GM19238 (cell line): Measurements from ENCODE around the gene GRM8.
"Not testable (repeated sequence)": the region's sequence is repeated elsewhere in the genome, so short reads cannot be mapped to it uniquely, and the experiment has no call there.

Experiments
- DNase-seq: peaks from one replicate; pipeline ENCODE4 v3.0.0; 2011; ENCODE audit warnings: low spot score; ENCODE audit not compliant: insufficient read length

The GRM8 gene

GRCh38 chr7:126682176-126682575 is 570.6 kb downstream of the GRM8 start:
- DNase-seq = no peak

GRCh38 chr7:126668762-126669161 is 584.0 kb downstream of the GRM8 start:
- not testable (repeated sequence) for DNase-seq

DNA sequence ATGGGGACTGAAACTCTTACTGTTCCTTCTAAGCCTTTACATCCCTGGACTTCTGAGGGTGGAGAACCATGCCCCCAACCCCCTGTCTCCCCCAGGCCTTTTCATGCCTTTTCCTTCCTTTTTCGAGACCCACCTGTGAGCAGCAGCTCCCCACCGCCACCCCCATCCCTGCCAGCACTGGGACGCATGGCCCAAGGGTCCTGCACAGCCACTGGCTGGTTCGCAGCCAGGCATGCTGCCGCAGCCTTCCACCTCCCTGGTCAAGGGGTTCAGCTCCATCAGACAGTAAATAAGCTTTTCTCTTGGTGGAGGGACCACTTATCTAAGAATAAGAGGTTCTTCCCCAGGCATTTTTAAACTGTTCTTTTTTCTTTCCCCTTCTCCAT is 584.4 kb downstream of the GRM8 start:
- DNase-seq = no peak

DNA sequence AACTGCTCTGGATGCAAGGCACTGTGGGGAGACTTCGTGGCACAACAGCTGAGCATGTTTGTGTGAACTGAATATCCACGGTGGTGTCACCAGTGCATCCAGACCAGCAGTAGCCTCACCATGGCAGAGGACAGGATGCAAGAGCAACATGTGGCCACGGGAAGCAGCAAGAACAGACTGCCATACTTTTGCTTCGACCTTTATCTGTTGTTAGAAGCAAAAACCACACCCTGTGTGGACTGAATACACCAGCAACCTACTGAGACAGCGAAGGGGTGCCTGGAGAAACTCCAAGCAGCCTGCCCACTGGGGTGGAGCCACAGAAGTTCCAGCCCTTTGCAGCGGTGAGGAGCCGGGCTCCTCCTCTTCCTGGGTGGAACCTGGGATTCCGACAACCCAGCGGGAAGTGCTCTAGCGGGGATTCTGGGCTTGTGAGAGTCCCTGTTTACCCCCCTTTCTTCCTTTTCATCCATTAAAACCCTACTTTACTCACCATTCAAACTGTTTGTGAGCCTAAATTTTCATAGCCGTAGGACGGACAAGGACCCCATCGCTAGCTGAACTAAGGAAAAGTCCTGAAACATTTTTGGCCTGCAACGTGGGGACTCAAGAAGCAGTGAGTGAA is 584.9 kb downstream of the GRM8 start:
- DNase-seq = no peak

- DNase-seq = no peak
Observed at GRCh38 chr7:126662856-126663255, 589.9 kb downstream of the GRM8 start.

GRCh38 chr7:126659124-126659523 is 593.6 kb downstream of the GRM8 start:
- peak; percentile 10 for DNase-seq

GRCh38 chr7:126658684-126659083 is 594.1 kb downstream of the GRM8 start:
- no peak for DNase-seq

- peak; percentile 14 for DNase-seq
Observed at GRCh38 chr7:126657599-126658358, 595.0 kb downstream of the GRM8 start.

GRCh38 chr7:126657137-126657536 is 595.6 kb downstream of the GRM8 start:
- DNase-seq = no peak

- no peak for DNase-seq
Observed at GRCh38 chr7:126656165-126656564, 596.6 kb downstream of the GRM8 start.

DNA sequence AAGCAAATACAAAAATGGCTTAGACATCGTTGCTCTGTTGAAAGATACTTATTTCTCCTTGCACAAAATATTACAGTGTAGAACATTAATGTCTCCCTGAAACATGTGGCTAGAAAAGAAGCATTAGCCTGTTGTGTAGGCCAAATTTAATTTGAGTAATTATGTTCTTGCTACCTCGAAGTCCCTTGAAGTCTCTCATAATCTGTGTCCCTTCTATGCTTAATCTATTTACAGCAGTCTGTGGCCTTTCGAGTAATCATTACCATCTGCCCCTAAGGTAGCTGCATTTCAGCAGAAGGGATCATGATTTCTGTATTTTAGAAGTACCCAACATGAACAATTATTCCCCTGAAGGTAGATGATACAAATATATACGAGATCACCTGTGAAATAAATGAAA is 615.2 kb downstream of the GRM8 start:
- DNase-seq = no peak

- no peak for DNase-seq
Observed at GRCh38 chr7:126635545-126635944, 617.2 kb downstream of the GRM8 start.

GRCh38 chr7:126608339-126608776 is 644.4 kb downstream of the GRM8 start:
- peak; percentile 5 for DNase-seq

GRCh38 chr7:126606331-126606730 is 646.4 kb downstream of the GRM8 start:
- no peak for DNase-seq

- no peak for DNase-seq
Observed at GRCh38 chr7:126605553-126605952, 647.2 kb downstream of the GRM8 start.

DNA sequence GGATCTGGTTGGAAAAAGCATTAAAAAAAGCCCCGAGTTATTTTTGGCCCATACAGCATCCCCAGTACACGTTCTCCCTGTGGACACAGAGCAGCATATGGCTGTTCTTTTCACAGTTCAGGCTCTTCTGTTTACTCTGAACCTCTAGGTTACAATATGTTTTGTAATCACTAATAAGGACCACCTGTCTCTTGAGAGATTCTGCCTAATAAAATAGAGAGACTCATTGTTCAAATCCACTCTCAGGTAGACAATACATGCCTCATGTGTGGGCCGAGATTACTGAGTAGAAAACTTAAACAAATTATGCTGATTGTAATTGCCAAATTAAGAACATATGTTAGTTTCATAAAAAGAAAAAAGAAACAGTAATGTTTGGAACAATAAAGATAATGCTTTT is 647.7 kb downstream of the GRM8 start:
- DNase-seq = no peak

GRCh38 chr7:126589068-126589684 is 663.6 kb downstream of the GRM8 start:
- DNase-seq = no peak

DNA sequence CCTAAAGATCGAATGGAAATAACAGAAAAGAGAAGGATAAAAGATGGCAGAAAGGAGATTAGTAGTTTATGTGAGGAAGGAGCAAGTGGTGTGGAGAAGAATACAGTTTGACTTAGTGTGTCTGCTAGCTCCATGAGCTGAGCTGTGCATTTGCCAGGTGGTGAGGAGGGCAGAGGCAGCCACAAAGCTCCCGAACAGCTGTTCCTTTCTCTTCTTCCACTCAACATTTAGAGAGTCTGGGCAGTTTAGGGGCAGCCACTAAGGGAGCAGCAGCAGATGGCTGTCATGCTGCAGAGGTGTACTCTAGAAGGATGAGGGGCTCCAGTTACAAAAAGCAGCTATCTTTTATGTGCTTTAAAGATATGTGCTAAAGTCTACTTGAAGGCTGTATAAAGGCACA is 674.4 kb downstream of the GRM8 start:
- no peak for DNase-seq

GRCh38 chr7:126574276-126575250 is 678.2 kb downstream of the GRM8 start:
- no peak for DNase-seq

- DNase-seq = no peak
Observed at GRCh38 chr7:126570845-126571244, 681.9 kb downstream of the GRM8 start.

DNA sequence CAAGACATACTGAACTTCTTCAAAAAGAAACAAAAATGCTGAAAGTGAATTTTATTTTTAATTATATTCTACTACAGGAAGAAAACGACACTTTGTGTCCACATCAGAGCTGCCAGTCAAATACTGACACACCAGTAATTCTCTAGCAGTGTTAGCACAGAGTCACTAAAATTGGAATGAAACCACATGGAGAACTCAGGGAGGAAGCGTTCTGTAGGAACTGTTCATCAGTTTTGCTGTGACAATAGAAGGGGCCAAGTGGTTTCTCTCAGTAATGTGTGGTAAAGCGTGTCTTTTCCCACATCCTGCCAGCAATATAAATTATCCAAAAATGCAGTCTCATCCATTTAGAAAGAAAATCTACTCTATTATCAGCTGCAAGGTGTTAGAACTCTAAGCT is 683.3 kb downstream of the GRM8 start:
- no peak for DNase-seq
